Testis (tissue), 2 donors: ENCODE results near the gene VOPP1.

Source experiments
- POLR2A ChIP-seq: fragments of 450-650 bp; IDR thresholded peaks from one replicate; pipeline ENCODE4 v1.6.1; 2017; ENCODE audit warnings: antibody characterized with exemption, mild to moderate bottlenecking, moderate library complexity
- TF ChIP-seq, protein P1 (sequence below), 3 experiments: fragments of 450-650 bp in 2 of 3; fragments of 200-600 bp in 1 of 3; sonication (generic) in 1 of 3; IDR thresholded peaks; one replicate each; pipeline ENCODE4 v1.5.1; 2016 to 2019; ENCODE audit warnings: antibody characterized with exemption in 3 of 3, mild to moderate bottlenecking in 2 of 3, moderate library complexity in 1 of 3

DNA sequence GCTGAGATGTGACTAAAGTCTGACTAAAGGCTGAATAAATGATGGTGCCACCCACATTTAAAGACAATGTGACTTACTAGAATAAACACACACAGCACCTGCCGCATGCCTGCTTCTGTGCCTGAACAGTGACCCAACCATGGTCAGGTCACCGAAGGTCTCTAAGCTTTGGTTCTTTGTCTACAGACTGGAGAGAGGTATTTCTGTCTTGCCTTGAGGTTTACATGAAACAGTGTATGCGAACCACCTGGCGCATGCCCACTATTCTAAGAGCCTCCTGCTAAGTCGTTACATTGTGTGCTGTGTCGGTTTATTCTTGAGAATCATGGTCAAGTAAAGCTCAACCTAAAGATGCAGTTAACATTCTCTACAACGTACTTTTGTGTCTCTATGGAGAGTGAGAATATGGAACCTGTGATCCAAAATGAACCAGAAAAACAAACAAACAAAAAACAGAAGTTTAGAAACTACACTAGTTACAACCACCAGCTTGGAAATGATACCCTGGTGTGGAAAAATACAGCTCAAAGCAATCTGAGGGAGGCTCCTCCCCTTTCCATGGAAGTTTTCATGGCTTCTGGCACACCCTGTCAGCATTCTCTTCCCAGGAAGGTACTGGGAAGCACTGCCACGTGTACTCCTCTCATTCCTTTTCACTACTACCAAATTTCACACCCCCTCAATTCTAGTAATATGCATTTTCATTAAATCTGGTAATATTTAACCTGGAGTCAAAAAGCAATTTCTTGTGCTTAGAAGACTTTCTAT, 40.0 kb downstream of the VOPP1 start:
- TF ChIP-seq, protein P1, sequence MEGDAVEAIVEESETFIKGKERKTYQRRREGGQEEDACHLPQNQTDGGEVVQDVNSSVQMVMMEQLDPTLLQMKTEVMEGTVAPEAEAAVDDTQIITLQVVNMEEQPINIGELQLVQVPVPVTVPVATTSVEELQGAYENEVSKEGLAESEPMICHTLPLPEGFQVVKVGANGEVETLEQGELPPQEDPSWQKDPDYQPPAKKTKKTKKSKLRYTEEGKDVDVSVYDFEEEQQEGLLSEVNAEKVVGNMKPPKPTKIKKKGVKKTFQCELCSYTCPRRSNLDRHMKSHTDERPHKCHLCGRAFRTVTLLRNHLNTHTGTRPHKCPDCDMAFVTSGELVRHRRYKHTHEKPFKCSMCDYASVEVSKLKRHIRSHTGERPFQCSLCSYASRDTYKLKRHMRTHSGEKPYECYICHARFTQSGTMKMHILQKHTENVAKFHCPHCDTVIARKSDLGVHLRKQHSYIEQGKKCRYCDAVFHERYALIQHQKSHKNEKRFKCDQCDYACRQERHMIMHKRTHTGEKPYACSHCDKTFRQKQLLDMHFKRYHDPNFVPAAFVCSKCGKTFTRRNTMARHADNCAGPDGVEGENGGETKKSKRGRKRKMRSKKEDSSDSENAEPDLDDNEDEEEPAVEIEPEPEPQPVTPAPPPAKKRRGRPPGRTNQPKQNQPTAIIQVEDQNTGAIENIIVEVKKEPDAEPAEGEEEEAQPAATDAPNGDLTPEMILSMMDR (IDR thresholded peaks at IDR 0.05): no peak
- TF ChIP-seq POLR2A: no peak
